ENCODE results near the gene SPAG4.
A peak's percentile ranks its signal among the peaks of the same experiment; 100 is the strongest.

The SPAG4 gene

GRCh38 chr20:35660122-35660937 is 44.7 kb downstream of the SPAG4 start:
- no peak for FAIRE-seq
- TF ChIP-seq POLR2AphosphoS5 (IDR thresholded peaks at IDR 0.05; ENCODE audit: low read depth, low read length) (no peak), POU2F2 (IDR thresholded peaks at IDR 0.05; ENCODE audit: low read depth, low read length) (no peak), TAF1 (IDR thresholded peaks at IDR 0.05; ENCODE audit: low read depth, low read length) (no peak), POLR2A (IDR thresholded peaks at IDR 0.05; ENCODE audit: low read depth, low read length) (no peak), PAX5 (IDR thresholded peaks at IDR 0.05; ENCODE audit: insufficient read depth, low read length, severe bottlenecking) (no peak), SPI1 (IDR thresholded peaks at IDR 0.05; ENCODE audit: low read depth, low read length) (no peak)
- no peak for DNase-seq (ENCODE audit: insufficient read length, low spot score)

GRCh38 chr20:35661053-35661452 is 45.4 kb downstream of the SPAG4 start:
- TF ChIP-seq SPI1 (IDR thresholded peaks at IDR 0.05; ENCODE audit: low read depth, low read length) (no peak), POLR2A (IDR thresholded peaks at IDR 0.05; ENCODE audit: low read depth, low read length) (no peak), PAX5 (IDR thresholded peaks at IDR 0.05; ENCODE audit: insufficient read depth, low read length, severe bottlenecking) (no peak), POLR2AphosphoS5 (IDR thresholded peaks at IDR 0.05; ENCODE audit: low read depth, low read length) (no peak), POU2F2 (IDR thresholded peaks at IDR 0.05; ENCODE audit: low read depth, low read length) (no peak), TAF1 (IDR thresholded peaks at IDR 0.05; ENCODE audit: low read depth, low read length) (no peak)
- no peak for DNase-seq (ENCODE audit: insufficient read length, low spot score)
- FAIRE-seq = no peak

- TF ChIP-seq POU2F2 (IDR thresholded peaks at IDR 0.05; ENCODE audit: low read depth, low read length) = no peak
- no peak for TF ChIP-seq POLR2A (IDR thresholded peaks at IDR 0.05; ENCODE audit: low read depth, low read length)
- no peak for TF ChIP-seq PAX5 (IDR thresholded peaks at IDR 0.05; ENCODE audit: insufficient read depth, low read length, severe bottlenecking)
- TF ChIP-seq TAF1 (IDR thresholded peaks at IDR 0.05; ENCODE audit: low read depth, low read length) = no peak
- no peak for TF ChIP-seq POLR2AphosphoS5 (IDR thresholded peaks at IDR 0.05; ENCODE audit: low read depth, low read length)
- no peak for TF ChIP-seq SPI1 (IDR thresholded peaks at IDR 0.05; ENCODE audit: low read depth, low read length)
- DNase-seq (ENCODE audit: insufficient read length, low spot score) (no peak), FAIRE-seq (no peak)
Observed at GRCh38 chr20:35661908-35662307, 46.3 kb downstream of the SPAG4 start.

GRCh38 chr20:35662551-35662950 is 46.9 kb downstream of the SPAG4 start:
- DNase-seq (ENCODE audit: insufficient read length, low spot score) (no peak), FAIRE-seq (no peak)
- TF ChIP-seq SPI1 (IDR thresholded peaks at IDR 0.05; ENCODE audit: low read depth, low read length) (no peak), TAF1 (IDR thresholded peaks at IDR 0.05; ENCODE audit: low read depth, low read length) (no peak), POU2F2 (IDR thresholded peaks at IDR 0.05; ENCODE audit: low read depth, low read length) (no peak), POLR2A (IDR thresholded peaks at IDR 0.05; ENCODE audit: low read depth, low read length) (no peak), POLR2AphosphoS5 (IDR thresholded peaks at IDR 0.05; ENCODE audit: low read depth, low read length) (no peak)

- TF ChIP-seq PAX5 (IDR thresholded peaks at IDR 0.05; ENCODE audit: insufficient read depth, low read length, severe bottlenecking) (no peak), TAF1 (IDR thresholded peaks at IDR 0.05; ENCODE audit: low read depth, low read length) (no peak), SPI1 (IDR thresholded peaks at IDR 0.05; ENCODE audit: low read depth, low read length) (peak; percentile 60), POLR2A (IDR thresholded peaks at IDR 0.05; ENCODE audit: low read depth, low read length) (no peak; the same call in 1 of the 2 replicates), POU2F2 (IDR thresholded peaks at IDR 0.05; ENCODE audit: low read depth, low read length) (peak; percentile 55), POLR2AphosphoS5 (IDR thresholded peaks at IDR 0.05; ENCODE audit: low read depth, low read length) (peak; percentile 84; the same call in 1 of the 2 replicates)
- FAIRE-seq (peak; percentile 92), DNase-seq (ENCODE audit: insufficient read length, low spot score) (peak; percentile 25)
Observed at GRCh38 chr20:35663516-35664465, 48.2 kb downstream of the SPAG4 start.

- TF ChIP-seq TAF1 (IDR thresholded peaks at IDR 0.05; ENCODE audit: low read depth, low read length) (peak; percentile 92), POLR2AphosphoS5 (IDR thresholded peaks at IDR 0.05; ENCODE audit: low read depth, low read length) (peak; percentile 97), POLR2A (IDR thresholded peaks at IDR 0.05; ENCODE audit: low read depth, low read length) (peak; percentile 96), SPI1 (IDR thresholded peaks at IDR 0.05; ENCODE audit: low read depth, low read length) (no peak), PAX5 (IDR thresholded peaks at IDR 0.05; ENCODE audit: insufficient read depth, low read length, severe bottlenecking) (peak; percentile 22), POU2F2 (IDR thresholded peaks at IDR 0.05; ENCODE audit: low read depth, low read length) (peak; percentile 61)
- FAIRE-seq (peak; percentile 98), DNase-seq (ENCODE audit: insufficient read length, low spot score) (peak; percentile 95)
Observed at GRCh38 chr20:35664466-35665206, 49.0 kb downstream of the SPAG4 start, which contains the start of the genes CPNE1 and RBM12. TSS of gene CPNE1 (minus strand) at chr20:35664900. CDS start at chr20:35632923, 31,977 bp downstream. TSS of gene RBM12 (minus strand) at chr20:35664900. CDS start at chr20:35655322, 9,578 bp downstream.

GRCh38 chr20:35665949-35666288 is 50.3 kb downstream of the SPAG4 start:
- DNase-seq (ENCODE audit: insufficient read length, low spot score) = no peak
- no peak for FAIRE-seq
- TF ChIP-seq POU2F2 (IDR thresholded peaks at IDR 0.05; ENCODE audit: low read depth, low read length) (no peak), POLR2AphosphoS5 (IDR thresholded peaks at IDR 0.05; ENCODE audit: low read depth, low read length) (no peak), POLR2A (IDR thresholded peaks at IDR 0.05; ENCODE audit: low read depth, low read length) (no peak), TAF1 (IDR thresholded peaks at IDR 0.05; ENCODE audit: low read depth, low read length) (no peak), SPI1 (IDR thresholded peaks at IDR 0.05; ENCODE audit: low read depth, low read length) (no peak), PAX5 (IDR thresholded peaks at IDR 0.05; ENCODE audit: insufficient read depth, low read length, severe bottlenecking) (no peak)

GRCh38 chr20:35669221-35669620 is 53.6 kb downstream of the SPAG4 start:
- DNase-seq (ENCODE audit: insufficient read length, low spot score) (no peak), FAIRE-seq (no peak)
- TF ChIP-seq POU2F2 (IDR thresholded peaks at IDR 0.05; ENCODE audit: low read depth, low read length) (no peak), POLR2A (IDR thresholded peaks at IDR 0.05; ENCODE audit: low read depth, low read length) (no peak), PAX5 (IDR thresholded peaks at IDR 0.05; ENCODE audit: insufficient read depth, low read length, severe bottlenecking) (no peak), TAF1 (IDR thresholded peaks at IDR 0.05; ENCODE audit: low read depth, low read length) (no peak), POLR2AphosphoS5 (IDR thresholded peaks at IDR 0.05; ENCODE audit: low read depth, low read length) (no peak), SPI1 (IDR thresholded peaks at IDR 0.05; ENCODE audit: low read depth, low read length) (no peak)

Data from GM12891 (cell line).